H1 (cell line): ENCODE results near the gene STX18. TPM values are rescaled to one million over a fixed set of nuclear protein-coding genes. Genes with fewer than 3 reads are reported as not detected.

Experiments used
- EGR1 ChIP-seq: IDR thresholded peaks from 2 replicates; pipeline ENCODE4 v1.6.1; 2011; ENCODE audit warnings: low read depth, low read length, borderline replicate concordance
- NANOG ChIP-seq: IDR thresholded peaks from 2 replicates; pipeline ENCODE4 v1.6.1; 2011; ENCODE audit warnings: low read length, low read depth, mild to moderate bottlenecking, inconsistent platforms; ENCODE audit not compliant: insufficient read depth, poor library complexity, severe bottlenecking
- NRF1 ChIP-seq: IDR thresholded peaks from 2 replicates; pipeline ENCODE4 v1.6.1; 2011; ENCODE audit warnings: mild to moderate bottlenecking, low read depth, low read length, improper control_type of control experiment
- RAD21 ChIP-seq, 2 experiments: IDR thresholded peaks in 1 of 2; conservative IDR thresholded peaks in 1 of 2; 2 replicates each; pipeline ENCODE4 v1.6.1; 2011; ENCODE audit warnings: low read depth in 2 of 2, low read length in 2 of 2, improper control_type of control experiment in 1 of 2, inconsistent platforms in 1 of 2, mild to moderate bottlenecking in 1 of 2, moderate library complexity in 1 of 2
- RNF2 ChIP-seq: fragments of 200-900, 300-1000 bp; sonication (generic); IDR thresholded peaks from 2 replicates; pipeline ENCODE4 v1.7.1; 2016; ENCODE audit warnings: borderline replicate concordance, low read depth, mild to moderate bottlenecking, antibody characterized with exemption, low read length; ENCODE audit not compliant: poor library complexity, severe bottlenecking; ENCODE audit errors: missing control alignments
- TEAD4 ChIP-seq: IDR thresholded peaks from 2 replicates; pipeline ENCODE4 v1.6.1; 2012; ENCODE audit warnings: low read depth, low read length, inconsistent platforms, mixed read lengths
- polyA plus RNA-seq, 7 experiments: library from polyadenylated mRNA; depleted of rRNA in 3 of 7; stranded (reverse) in 5 of 7; unstranded in 2 of 7; fragments of >200 nt in 5 of 7; fragments of 200-250 nt in 2 of 7; gene quantifications; 1 replicate in 5 of 7; 2 replicates in 1 of 7; 4 replicates in 1 of 7; pipeline versions ENCODE4 v1.2.1 to v1.2.3, GENCODE V29; 2011 to 2013; ENCODE audit warnings: missing spikeins in 2 of 7, mixed read lengths in 2 of 7
- total RNA-seq: library from RNA; stranded (reverse); fragmentation: NEBNext Ultra II Directional; extraction: Animal tissue kit (Norgen Biotek cat#: 25700); gene quantifications from 2 replicates; pipeline ENCODE4 v1.2.1, GENCODE V29; 2021

Gene STX18
- total and polyA plus RNA-seq, 2 of the 8 experiments (the other 6 are each of a cell fraction or from before 2014, with no cell fraction given): 14.6 to 18.3 TPM

GRCh38 chr4:4457803-4458553 is 83.9 kb downstream of the STX18 start (continued):
- TF ChIP-seq NRF1 (no peak), TEAD4 (no peak), EGR1 (no peak), NANOG (no peak), RAD21 (IDR thresholded peaks at IDR 0.05 in 1 of 2, conservative IDR thresholded peaks at IDR 0.05 in 1 of 2; ENCODE audit: low read depth in 2 of 2, low read length in 2 of 2) (no peak), RNF2 (no peak)
